ENCODE measurements around the gene PSME1. TPM values are rescaled to one million over a fixed set of nuclear protein-coding genes. Genes with fewer than 3 reads are reported as not detected.

Gene PSME1
- total RNA-seq (2014; rRNA removed; shearing (Covaris generic)), result 92.6 and 105 TPM in 2 replicates
- polyA plus RNA-seq (2015; cell fraction: cytosol; rRNA removed), result 72.6 and 81.6 TPM in 2 replicates
- polyA plus RNA-seq (2015; cell fraction: nucleus; rRNA removed), result 50.0 and 58.3 TPM in 2 replicates

DNA sequence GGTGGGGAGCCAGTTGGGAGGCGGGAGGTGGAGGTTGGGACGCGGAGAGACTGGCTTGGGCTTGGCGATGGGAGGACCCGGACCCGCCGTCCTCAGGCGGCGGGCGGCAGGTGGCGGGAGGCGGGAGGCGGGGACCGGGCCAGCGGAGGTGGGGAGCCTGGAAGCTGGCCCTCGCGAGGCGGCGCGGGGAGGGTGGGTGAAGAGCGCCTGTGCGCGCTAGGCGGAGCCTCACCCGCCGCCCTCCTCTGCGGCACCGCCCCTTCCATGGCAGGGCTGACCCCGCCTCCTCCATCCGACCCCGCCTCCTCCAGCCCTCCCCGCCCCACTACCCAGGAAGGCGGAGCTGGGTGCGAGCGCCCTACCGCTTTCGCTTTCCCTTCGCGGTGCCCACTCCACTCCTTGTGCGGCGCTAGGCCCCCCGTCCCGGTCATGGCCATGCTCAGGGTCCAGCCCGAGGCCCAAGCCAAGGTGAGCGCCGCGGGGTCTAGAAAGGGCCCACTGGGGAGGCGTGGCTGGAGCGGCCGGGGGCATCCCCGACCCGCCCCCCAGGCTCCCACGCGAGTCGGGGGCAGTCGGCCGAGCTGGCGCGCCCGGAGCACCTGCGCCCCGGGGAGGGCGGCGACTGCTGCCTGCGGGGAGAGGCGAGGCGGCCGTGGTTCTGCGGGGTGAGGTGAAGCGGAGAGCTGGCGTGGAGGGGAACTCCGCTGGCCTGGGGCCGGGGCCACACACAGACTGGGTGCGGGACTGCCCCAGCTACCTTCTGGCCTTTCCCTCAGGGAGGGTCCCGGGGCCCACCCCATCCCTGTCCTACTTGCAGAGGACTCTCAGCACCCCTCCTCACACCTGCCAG lies at the start of gene PSME1:
Gene PSME1 (plus strand): TSS at position 361 of the 850 bp plus-strand sequence. CDS start 69 bp downstream, at position 430.
- DNase-seq (ENCODE audit: low read depth, low spot score), result peak; percentile 83
- in situ Hi-C loops (cut with HindIII; ENCODE audit: low pct_unique_long_range_greater_than_20kb, low sequenced_read_pairs), result no loop called here

GRCh38 chr14:24087004-24087403 lies 49.0 kb upstream of the PSME1 start:
- in situ Hi-C loops (cut with HindIII; ENCODE audit: low pct_unique_long_range_greater_than_20kb, low sequenced_read_pairs), result no loop called here
- no peak for DNase-seq (ENCODE audit: low read depth, low spot score)

DNA sequence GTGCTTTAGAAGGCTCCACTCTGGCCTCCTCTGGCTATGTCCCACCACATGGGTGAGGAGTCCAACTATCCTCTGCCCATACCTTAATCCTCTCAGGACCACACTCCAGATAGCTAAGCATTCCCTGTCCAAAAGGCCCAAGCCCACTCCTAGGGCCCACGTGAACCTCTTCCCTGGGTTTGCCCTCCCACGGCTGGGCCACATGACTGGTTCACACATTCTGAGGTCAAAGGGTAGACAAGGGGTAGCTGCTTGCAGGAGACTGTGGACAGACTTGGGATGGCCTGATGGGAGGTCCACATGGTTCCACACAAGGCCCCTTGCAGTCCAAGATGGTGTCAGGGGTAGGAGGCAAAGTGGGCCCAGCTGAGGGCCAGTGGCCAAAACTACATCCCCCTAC lies 47.9 kb upstream of the PSME1 start:
- DNase-seq (ENCODE audit: low read depth, low spot score), result no peak
- in situ Hi-C loops (cut with HindIII; ENCODE audit: low pct_unique_long_range_greater_than_20kb, low sequenced_read_pairs), result no loop called here

DNA sequence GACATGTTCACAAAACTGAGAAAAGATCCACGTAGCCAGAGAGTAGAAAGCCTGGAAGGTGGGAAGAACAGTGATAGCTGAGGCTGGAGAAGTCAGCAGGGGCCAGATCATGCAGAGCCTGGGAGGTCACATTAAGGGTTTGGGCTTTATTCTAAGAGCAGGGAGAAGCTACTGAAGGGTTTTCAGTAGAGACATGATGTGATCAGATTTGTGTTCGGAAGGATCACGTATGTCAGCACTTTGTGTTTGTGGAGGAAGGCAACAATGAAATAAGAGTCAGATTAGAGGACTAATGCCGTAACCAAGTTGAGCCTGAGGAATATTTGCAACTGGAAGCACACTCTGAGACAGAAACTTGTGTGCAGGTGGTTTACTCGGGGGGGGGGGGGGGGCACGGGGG lies 46.1 kb upstream of the PSME1 start:
- in situ Hi-C loops (cut with HindIII; ENCODE audit: low pct_unique_long_range_greater_than_20kb, low sequenced_read_pairs), result no loop called here
- DNase-seq (ENCODE audit: low read depth, low spot score), result no peak

DNA sequence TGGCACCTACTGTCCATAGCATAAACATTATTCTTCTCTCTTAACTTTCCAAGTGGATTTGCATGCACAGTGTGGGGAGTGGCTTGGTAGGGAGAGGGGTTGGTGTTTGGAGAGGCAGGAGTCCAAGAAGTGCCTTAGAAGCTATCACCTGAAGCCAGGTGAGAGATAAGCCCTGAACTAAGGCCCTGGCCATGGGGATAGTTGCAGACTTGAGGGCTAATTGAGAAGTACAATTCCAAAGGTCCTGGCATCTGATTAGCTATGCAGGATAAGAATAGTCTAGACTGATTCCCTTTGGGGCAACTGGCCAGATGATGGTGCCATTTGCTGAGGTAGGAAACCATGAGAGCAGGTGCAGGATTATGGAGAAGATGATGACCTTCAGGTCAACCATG lies 43.9 kb upstream of the PSME1 start:
- no peak for DNase-seq (ENCODE audit: low read depth, low spot score)
- in situ Hi-C loops (cut with HindIII; ENCODE audit: low pct_unique_long_range_greater_than_20kb, low sequenced_read_pairs), result no loop called here

DNA sequence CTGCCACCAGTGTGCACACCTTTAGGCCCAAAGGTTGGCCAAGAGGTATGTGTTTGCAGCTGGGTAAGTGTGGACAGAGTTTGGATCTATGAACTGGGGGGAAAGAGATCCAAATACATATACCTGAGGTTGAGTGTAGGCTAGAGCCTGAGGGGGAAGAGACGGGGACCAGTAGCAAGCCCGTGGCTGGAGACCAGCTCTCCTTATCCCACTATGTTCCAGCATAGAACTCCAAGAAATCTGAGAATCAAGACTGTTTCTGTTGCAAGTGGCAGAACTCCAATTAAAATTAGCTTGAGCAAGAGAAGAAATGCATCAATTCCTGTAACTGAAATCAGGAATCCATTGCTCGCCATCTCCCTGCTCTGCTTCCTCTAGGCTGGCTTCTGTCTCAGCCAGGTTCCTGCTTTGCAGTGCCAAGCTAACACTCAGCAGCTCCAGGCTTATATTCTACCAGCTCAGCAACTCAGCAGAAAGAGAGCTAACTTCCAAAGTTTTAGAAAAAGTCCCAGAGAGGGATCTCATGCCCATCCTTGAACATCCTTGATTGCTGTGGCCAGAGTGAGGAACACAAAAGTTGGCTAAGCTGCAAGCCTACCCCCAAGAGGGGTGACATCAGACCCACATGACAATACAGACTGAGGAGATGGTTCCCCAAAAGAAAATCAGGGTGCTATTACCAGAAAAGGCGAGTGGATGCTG lies 43.3 kb upstream of the PSME1 start:
- DNase-seq (ENCODE audit: low read depth, low spot score), result no peak
- in situ Hi-C loops (cut with HindIII; ENCODE audit: low pct_unique_long_range_greater_than_20kb, low sequenced_read_pairs), result no loop called here

DNA sequence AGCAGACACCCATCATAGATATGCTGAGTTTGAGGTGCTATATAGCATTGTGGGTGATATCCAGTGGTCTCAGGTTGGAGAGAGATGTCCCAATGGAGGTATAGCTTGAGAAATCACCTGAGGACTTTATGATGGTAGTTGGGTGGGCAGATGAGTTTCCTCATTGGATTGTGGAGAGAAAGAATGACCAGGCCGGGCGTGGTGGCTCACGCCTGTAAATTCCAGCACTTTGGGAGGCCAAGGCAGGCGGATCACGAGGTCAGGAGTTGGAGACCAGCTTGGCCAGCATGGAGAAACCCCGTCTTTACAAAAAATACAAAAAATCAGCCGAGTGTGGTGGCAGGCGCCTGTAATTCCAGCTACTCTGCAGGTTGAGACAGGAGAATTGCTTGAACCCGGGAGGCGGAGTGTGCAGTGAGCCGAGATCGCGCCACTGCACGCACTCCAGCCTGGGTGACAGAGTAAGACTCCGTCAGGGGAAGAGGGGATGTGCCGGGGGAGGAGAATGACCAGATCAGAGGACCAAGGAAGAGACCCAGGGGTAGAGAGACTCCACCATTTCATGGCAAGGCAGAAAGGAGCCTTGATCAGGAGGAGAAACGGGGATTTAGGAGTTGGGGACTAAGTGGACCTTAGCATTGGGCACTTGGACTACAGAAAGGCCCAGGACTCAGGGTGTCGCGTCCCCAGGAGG lies 42.6 kb upstream of the PSME1 start:
- no peak for DNase-seq (ENCODE audit: low read depth, low spot score)
- in situ Hi-C loops (cut with HindIII; ENCODE audit: low pct_unique_long_range_greater_than_20kb, low sequenced_read_pairs), result no loop called here

DNA sequence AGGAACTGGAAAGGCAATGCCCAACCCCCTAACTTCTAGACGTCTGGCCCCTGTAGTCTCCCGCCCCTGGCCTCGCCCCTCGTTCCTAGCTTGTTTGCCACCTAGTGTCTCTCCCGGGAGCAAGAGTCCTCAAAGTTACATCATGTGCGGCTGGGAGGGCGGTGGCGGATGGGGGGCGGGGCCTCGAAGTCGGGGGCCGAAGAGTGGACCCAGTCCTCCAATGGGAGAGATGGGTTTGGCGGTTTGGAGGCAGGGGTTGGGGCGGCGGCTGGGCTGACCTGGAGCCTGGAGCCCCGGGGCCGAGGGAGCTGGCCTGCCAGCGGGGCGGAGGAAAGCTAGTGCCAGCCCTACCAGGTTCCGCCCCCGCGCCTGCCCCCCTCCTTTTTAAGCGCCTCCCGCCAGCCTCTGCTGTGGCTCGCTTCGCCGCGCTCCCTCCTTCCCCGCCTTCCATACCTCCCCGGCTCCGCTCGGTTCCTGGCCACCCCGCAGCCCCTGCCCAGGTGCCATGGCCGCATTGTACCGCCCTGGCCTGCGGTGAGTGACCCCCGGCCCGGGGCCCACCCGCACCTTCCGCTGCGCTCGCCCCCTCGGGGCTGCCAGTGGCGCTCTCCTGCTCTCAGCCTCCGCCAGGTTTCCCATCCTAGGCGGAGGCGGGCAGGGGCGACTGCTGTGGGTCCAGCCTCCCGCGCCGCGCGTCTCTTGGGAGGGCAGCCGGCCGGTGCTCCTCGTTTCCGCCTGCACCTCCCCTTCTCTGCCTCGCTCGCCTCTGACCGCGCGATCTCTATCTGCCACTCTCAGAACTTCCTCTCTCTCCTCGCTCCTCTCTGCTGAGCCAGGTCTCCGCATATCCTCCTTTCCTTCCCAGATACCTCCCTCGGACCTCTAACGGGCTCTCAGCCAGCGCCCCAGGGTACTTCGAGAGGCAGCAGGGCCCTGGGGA lies 41.8 kb upstream of the PSME1 start, which contains the start of gene PCK2:
Gene PCK2 (plus strand): TSS at position 411 of the 940 bp plus-strand sequence. CDS start 95 bp downstream, at position 506.
- peak; percentile 88 for DNase-seq (ENCODE audit: low read depth, low spot score)
- in situ Hi-C loops (cut with HindIII; ENCODE audit: low pct_unique_long_range_greater_than_20kb, low sequenced_read_pairs), result no loop called here

DNA sequence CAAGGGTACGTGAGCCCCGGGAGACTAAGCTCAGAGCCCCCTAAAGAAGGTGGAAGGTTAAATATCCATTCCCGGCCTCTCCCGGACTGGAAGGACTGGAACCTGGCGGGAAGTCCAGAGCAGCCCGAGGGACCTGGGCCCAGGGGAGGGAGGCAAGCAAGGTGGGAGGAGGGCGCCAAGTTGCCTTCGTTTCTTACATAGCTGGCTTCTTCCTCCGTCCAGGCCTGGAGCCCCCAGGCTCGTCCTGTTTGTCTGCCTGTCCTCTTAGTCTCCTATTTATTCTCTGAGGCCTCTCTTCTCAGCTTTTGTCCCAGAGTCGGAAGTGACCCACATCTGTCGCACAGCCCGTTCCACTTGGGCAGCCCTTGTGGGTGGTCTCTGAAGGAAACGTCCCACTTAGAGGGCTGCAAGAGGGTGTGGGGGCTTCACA lies 41.1 kb upstream of the PSME1 start:
- in situ Hi-C loops (cut with HindIII; ENCODE audit: low pct_unique_long_range_greater_than_20kb, low sequenced_read_pairs), result no loop called here

DNA sequence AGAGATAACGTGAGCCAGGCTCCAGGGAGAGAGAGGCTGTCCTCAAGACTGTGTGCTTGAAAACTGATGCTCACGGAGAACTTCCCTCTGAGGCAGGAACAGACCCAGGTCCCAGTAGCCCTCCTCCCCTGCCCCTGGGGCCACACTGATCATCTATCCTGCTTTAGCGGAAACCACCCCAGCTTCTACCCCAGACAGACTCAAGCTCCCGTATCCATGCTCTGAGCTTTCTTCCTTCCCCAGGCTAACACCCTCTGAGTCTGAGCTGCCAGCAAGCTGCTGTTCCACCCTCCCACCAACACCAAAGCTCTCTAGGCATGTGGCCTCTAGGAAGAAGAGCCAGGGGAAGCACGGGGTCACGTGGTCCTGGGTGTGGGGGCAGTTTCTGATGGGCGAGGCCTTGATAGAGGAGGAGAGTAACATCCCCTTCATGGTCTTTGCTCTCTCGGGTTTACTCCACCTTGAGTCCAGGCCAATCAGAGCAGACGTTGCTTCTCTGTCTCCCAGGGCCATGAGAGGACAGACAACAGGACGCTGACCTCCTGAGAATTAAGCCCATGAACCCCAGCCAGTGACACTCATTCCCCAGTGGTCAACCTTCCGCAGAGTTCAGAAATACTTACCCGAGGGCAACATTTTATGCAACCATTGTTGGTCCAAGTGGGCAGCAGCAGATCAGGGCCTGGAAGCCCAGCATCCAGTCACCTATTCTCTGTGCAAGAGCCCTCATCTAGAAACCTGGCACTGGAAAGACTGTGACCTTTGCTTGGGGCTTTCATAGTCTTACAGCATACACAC lies 40.5 kb upstream of the PSME1 start:
- in situ Hi-C loops (cut with HindIII; ENCODE audit: low pct_unique_long_range_greater_than_20kb, low sequenced_read_pairs), result no loop called here

More for the DNA sequence above, 41.1 kb upstream of the PSME1 start:
- no peak for DNase-seq (ENCODE audit: low read depth, low spot score)

GRCh38 chr14:24096545-24097181 lies 39.3 kb upstream of the PSME1 start:
- in situ Hi-C loops (cut with HindIII; ENCODE audit: low pct_unique_long_range_greater_than_20kb, low sequenced_read_pairs), result no loop called here
- DNase-seq (ENCODE audit: low read depth, low spot score), result no peak

More for the DNA sequence above, 40.5 kb upstream of the PSME1 start:
- peak; percentile 86 for DNase-seq (ENCODE audit: low read depth, low spot score)

DNA sequence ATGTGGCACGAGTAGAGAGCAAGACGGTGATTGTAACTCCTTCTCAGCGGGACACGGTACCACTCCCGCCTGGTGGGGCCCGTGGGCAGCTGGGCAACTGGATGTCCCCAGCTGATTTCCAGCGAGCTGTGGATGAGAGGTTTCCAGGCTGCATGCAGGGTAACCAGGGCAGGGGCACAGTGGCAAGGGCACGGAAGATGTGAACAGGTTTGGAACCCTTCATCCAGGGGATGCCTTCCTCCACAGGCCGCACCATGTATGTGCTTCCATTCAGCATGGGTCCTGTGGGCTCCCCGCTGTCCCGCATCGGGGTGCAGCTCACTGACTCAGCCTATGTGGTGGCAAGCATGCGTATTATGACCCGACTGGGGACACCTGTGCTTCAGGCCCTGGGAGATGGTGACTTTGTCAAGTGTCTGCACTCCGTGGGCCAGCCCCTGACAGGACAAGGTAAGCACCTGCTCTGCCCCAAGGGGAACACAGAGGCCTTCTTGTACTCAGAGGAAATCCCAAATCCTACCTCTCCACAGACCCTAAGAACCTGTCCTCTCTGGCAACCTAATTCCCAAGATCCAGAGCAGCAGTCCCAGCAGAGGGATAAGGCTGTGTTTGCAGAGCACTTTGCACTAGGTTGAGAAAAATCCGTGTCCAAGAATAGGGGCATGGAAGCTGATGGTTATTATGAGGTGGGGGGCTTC lies 37.6 kb upstream of the PSME1 start:
- in situ Hi-C loops (cut with HindIII; ENCODE audit: low pct_unique_long_range_greater_than_20kb, low sequenced_read_pairs), result no loop called here
- no peak for DNase-seq (ENCODE audit: low read depth, low spot score)

DNA sequence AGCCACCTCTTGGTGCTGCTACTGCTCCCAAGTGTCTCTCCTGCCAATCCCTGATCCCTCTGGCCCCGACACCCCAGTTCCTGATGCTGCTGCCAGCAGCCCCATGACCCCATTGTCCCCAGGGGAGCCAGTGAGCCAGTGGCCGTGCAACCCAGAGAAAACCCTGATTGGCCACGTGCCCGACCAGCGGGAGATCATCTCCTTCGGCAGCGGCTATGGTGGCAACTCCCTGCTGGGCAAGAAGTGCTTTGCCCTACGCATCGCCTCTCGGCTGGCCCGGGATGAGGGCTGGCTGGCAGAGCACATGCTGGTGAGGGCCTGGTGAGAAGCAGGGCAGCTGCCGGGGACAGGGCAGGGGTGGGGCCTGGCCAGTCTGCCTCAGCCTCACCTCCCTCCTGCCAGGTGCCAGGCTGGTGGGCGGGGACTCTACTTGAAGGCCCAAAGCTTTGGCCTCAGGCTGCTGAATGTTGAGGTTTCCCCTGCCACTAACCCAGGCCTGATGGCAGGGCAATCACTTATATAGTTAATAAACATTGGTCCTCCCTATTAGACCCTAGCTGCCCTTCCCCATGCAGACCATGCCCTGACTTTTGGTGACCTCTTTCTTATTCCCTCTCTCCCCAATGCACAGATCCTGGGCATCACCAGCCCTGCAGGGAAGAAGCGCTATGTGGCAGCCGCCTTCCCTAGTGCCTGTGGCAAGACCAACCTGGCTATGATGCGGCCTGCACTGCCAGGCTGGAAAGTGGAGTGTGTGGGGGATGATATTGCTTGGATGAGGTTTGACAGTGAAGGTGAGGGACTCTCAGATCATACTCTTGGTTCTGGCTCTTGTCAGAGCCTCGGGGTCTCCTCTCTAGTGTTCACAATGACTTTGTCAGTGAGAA lies 36.8 kb upstream of the PSME1 start:
- in situ Hi-C loops (cut with HindIII; ENCODE audit: low pct_unique_long_range_greater_than_20kb, low sequenced_read_pairs), result no loop called here
- DNase-seq (ENCODE audit: low read depth, low spot score), result no peak

- in situ Hi-C loops (cut with HindIII; ENCODE audit: low pct_unique_long_range_greater_than_20kb, low sequenced_read_pairs), result no loop called here
- no peak for DNase-seq (ENCODE audit: low read depth, low spot score)
Observed at GRCh38 chr14:24100197-24100981, 35.6 kb upstream of the PSME1 start.
